HEK293T (cell line): ENCODE measurements around the gene KMT2B.

Source experiments
- BHLHE40 ChIP-seq: fragments of 450-650 bp; IDR thresholded peaks from 2 replicates; pipeline ENCODE4 v1.6.1; 2016; ENCODE audit warnings: mild to moderate bottlenecking, moderate library complexity, borderline replicate concordance
- ELF4 ChIP-seq: fragments of 450-650 bp; IDR thresholded peaks from 2 replicates; pipeline ENCODE4 v1.6.1; 2017; ENCODE audit warnings: antibody characterized with exemption
- FOXA1 ChIP-seq: fragments of 450-650 bp; IDR thresholded peaks from 2 replicates; pipeline ENCODE4 v1.6.1; 2016; ENCODE audit warnings: mild to moderate bottlenecking
- FOXK2 ChIP-seq: fragments of 450-650 bp; IDR thresholded peaks from 2 replicates; pipeline ENCODE4 v1.6.1; 2016; ENCODE audit warnings: mild to moderate bottlenecking
- FOXM1 ChIP-seq: fragments of 450-650 bp; IDR thresholded peaks from 2 replicates; pipeline ENCODE4 v1.6.1; 2017; ENCODE audit warnings: mild to moderate bottlenecking, borderline replicate concordance
- NFRKB ChIP-seq: fragments of 450-650 bp; IDR thresholded peaks from 2 replicates; pipeline ENCODE4 v1.6.1; 2016; ENCODE audit warnings: mild to moderate bottlenecking, moderate library complexity
- PKNOX1 ChIP-seq: fragments of 450-650 bp; IDR thresholded peaks from 2 replicates; pipeline ENCODE4 v1.6.1; 2016
- SUZ12 ChIP-seq: fragments of 450-650 bp; IDR thresholded peaks from 2 replicates; pipeline ENCODE4 v1.6.1; 2016; ENCODE audit warnings: mild to moderate bottlenecking
- TARDBP ChIP-seq: fragments of 450-650 bp; IDR thresholded peaks from 2 replicates; pipeline ENCODE4 v1.6.1; 2016
- ZNF384 ChIP-seq: fragments of 450-650 bp; IDR thresholded peaks from 2 replicates; pipeline ENCODE4 v1.6.1; 2016

- TF ChIP-seq ZNF384 (no peak), PKNOX1 (no peak), SUZ12 (no peak), FOXK2 (no peak), BHLHE40 (no peak), TARDBP (no peak), FOXA1 (no peak), ELF4 (no peak), FOXM1 (no peak), NFRKB (no peak)
Observed at GRCh38 chr19:35722461-35722860, 4.7 kb downstream of the KMT2B start.
